GM18520 (cell line): ENCODE results near the gene PEX14.

ENCODE experiments used
- ATAC-seq: cut with Tn5 transposase; IDR thresholded peaks from one replicate; pipeline ENCODE4 v1.9.1; 2021; ENCODE audit not compliant: unreplicated experiment

The PEX14 gene

GRCh38 chr1:10642403-10643080, 167.8 kb downstream of the PEX14 start:
- ATAC-seq, result no peak

GRCh38 chr1:10643607-10644306, 169.0 kb downstream of the PEX14 start:
- no peak for ATAC-seq

- ATAC-seq, result no peak
Observed at GRCh38 chr1:10644307-10645128, 169.8 kb downstream of the PEX14 start.

- no peak for ATAC-seq
Observed at GRCh38 chr1:10646347-10646861, 171.7 kb downstream of the PEX14 start.

GRCh38 chr1:10647414-10648170, 172.8 kb downstream of the PEX14 start:
- no peak for ATAC-seq

GRCh38 chr1:10648689-10649516, 174.2 kb downstream of the PEX14 start:
- ATAC-seq, result no peak

- ATAC-seq, result no peak
Observed at GRCh38 chr1:10649517-10650201, 174.9 kb downstream of the PEX14 start.

- no peak for ATAC-seq
Observed at GRCh38 chr1:10650556-10651388, 176.0 kb downstream of the PEX14 start.

GRCh38 chr1:10651389-10651766, 176.6 kb downstream of the PEX14 start:
- ATAC-seq, result no peak

GRCh38 chr1:10651793-10652192, 177.0 kb downstream of the PEX14 start:
- ATAC-seq, result no peak

- no peak for ATAC-seq
Observed at GRCh38 chr1:10652626-10653025, 177.9 kb downstream of the PEX14 start.

GRCh38 chr1:10653370-10654125, 178.8 kb downstream of the PEX14 start:
- ATAC-seq, result no peak

- no peak for ATAC-seq
Observed at GRCh38 chr1:10655002-10655401, 180.3 kb downstream of the PEX14 start.

GRCh38 chr1:10656431-10656830, 181.7 kb downstream of the PEX14 start:
- no peak for ATAC-seq

- ATAC-seq, result no peak
Observed at GRCh38 chr1:10657088-10657847, 182.5 kb downstream of the PEX14 start.

- ATAC-seq, result no peak
Observed at GRCh38 chr1:10658396-10659066, 183.8 kb downstream of the PEX14 start.

- no peak for ATAC-seq
Observed at GRCh38 chr1:10659218-10659617, 184.5 kb downstream of the PEX14 start.
